OCI-LY3 (cell line): ENCODE results near the gene TRIM15.

Experiments used
- EZH2phosphoT487 ChIP-seq: fragments of 200-600 bp; shearing (Covaris generic); IDR thresholded peaks from 2 replicates; pipeline ENCODE4 v1.6.1; 2018; ENCODE audit warnings: antibody characterized with exemption, mixed run types, low read depth
- TF ChIP-seq, protein P1 (sequence below): fragments of 200-600, 300-600 bp; sonication (generic); IDR thresholded peaks from 2 replicates; pipeline ENCODE4 v1.5.1; 2014; ENCODE audit warnings: antibody characterized with exemption, low read length, low read depth

DNA sequence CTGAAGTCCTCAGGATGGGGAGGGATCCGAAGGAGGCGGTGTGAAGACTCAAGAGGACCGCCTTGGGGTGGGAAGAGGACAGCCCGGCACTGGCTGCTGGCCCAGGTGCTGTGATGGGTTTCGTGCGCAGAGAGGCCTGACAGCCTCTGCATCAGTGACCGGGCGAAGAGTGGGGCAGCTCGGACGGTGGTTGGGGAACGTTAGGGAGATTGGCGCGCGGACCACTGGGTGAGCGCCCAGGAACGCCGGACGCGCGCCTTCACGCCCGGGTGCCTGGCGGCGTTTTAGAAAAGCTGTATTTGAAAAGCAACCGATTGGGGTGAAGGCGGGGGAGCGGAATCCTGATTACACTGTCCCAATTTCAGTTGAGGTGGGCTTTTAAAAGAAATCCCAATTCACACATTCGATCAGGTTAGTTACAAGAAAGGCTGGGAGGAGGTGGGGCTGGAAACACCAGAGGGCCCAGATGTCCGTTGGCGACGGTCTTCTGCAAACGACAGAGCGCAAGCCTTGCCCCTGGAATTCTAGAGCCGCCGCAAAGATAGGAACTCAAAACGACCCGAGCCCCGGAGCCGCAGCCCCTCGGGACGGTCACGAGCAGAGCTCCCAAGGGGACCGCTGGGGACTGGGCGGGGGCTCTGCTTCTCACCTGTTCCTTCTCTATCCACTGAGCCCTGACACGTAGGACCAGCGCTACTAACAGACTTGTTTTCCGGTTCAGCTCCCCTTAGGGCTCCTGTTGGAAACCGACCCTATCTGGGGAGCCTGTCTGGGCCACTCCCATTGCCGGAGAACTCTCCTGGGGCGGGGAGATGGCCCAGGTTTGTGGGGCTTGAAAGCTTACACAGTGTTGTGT lies 35.9 kb upstream of the TRIM15 start:
- TF ChIP-seq, protein P1, sequence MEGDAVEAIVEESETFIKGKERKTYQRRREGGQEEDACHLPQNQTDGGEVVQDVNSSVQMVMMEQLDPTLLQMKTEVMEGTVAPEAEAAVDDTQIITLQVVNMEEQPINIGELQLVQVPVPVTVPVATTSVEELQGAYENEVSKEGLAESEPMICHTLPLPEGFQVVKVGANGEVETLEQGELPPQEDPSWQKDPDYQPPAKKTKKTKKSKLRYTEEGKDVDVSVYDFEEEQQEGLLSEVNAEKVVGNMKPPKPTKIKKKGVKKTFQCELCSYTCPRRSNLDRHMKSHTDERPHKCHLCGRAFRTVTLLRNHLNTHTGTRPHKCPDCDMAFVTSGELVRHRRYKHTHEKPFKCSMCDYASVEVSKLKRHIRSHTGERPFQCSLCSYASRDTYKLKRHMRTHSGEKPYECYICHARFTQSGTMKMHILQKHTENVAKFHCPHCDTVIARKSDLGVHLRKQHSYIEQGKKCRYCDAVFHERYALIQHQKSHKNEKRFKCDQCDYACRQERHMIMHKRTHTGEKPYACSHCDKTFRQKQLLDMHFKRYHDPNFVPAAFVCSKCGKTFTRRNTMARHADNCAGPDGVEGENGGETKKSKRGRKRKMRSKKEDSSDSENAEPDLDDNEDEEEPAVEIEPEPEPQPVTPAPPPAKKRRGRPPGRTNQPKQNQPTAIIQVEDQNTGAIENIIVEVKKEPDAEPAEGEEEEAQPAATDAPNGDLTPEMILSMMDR, result no peak
- no peak for TF ChIP-seq EZH2phosphoT487
